CD4-positive, alpha-beta T cell (primary cell): ENCODE data around the gene LRIG1. TPM values are rescaled to one million over a fixed set of nuclear protein-coding genes. Genes with fewer than 3 reads are reported as not detected.

Experiments used
- ATAC-seq: fragments of 200-7000 bp; cut with Tn5 transposase; one replicate; pipeline ENCODE4 v1.10.0; 2022; ENCODE audit warnings: mild to moderate bottlenecking; ENCODE audit not compliant: poor library complexity
- CTCF ChIA-PET: fragments of 350-600 bp; sonication (Branson Sonifier 250); formaldehyde crosslinking; loops from one replicate; lab custom pipeline; 2021; ENCODE audit warnings: antibody characterized with exemption, inconsistent platforms; lab: Charles Lee
- POLR2A ChIA-PET: fragments of 350-600 bp; sonication (Branson Sonifier 250); formaldehyde crosslinking; loops from one replicate; lab custom pipeline; 2021; ENCODE audit warnings: antibody characterized with exemption, inconsistent platforms; lab: Charles Lee
- DNase-seq, 14 experiments: peaks; one replicate each; pipeline ENCODE4 v3.0.0-alpha.2; 2013 to 2020; ENCODE audit warnings: mixed read lengths in 2 of 14
- H3K27ac ChIP-seq, 2 donors: one replicate each; pipeline versions ENCODE4 v1.5.1 to v1.7.0; 2013; ENCODE audit warnings: low read length in 2 of 2, low read depth in 1 of 2, mild to moderate bottlenecking in 1 of 2
- H3K27me3 ChIP-seq, 2 experiments: 1 replicate in 1 of 2; 2 replicates in 1 of 2; pipeline versions ENCODE4 v1.6.1 to v1.7.0; 2013; ENCODE audit warnings: low read length in 2 of 2, control low read depth in 1 of 2, mild to moderate bottlenecking in 1 of 2, moderate library complexity in 1 of 2; ENCODE audit not compliant: insufficient read depth in 2 of 2, control insufficient read depth in 1 of 2
- H3K36me3 ChIP-seq: one replicate; pipeline ENCODE4 v1.6.1; 2013; ENCODE audit warnings: low read length, control low read depth; ENCODE audit not compliant: insufficient read depth
- H3K4me1 ChIP-seq: one replicate; pipeline ENCODE4 v1.6.1; 2013; ENCODE audit warnings: low read length, control low read depth; ENCODE audit not compliant: insufficient read depth
- H3K4me3 ChIP-seq: one replicate; pipeline ENCODE4 v1.5.1; 2013; ENCODE audit warnings: mild to moderate bottlenecking, low read length, moderate library complexity
- H3K9me3 ChIP-seq, 2 experiments: 1 replicate in 1 of 2; 2 replicates in 1 of 2; pipeline versions ENCODE4 v1.6.1 to v1.7.0; 2013; ENCODE audit warnings: low read length in 2 of 2, mild to moderate bottlenecking in 2 of 2, control low read depth in 1 of 2, moderate library complexity in 1 of 2; ENCODE audit not compliant: control insufficient read depth in 1 of 2, insufficient read depth in 1 of 2
- H3K27ac Mint-ChIP-seq: one replicate; pipeline ENCODE4 v1.8.0; 2020; ENCODE audit warnings: mixed read lengths
- H3K27me3 Mint-ChIP-seq: one replicate; pipeline ENCODE4 v1.8.0; 2021; ENCODE audit warnings: mixed read lengths
- H3K36me3 Mint-ChIP-seq: one replicate; pipeline ENCODE4 v1.8.0; 2021; ENCODE audit warnings: low read depth, mixed read lengths
- H3K4me1 Mint-ChIP-seq: one replicate; pipeline ENCODE4 v1.8.0; 2021; ENCODE audit warnings: low read depth, mixed read lengths
- H3K4me3 Mint-ChIP-seq: one replicate; pipeline ENCODE4 v1.8.0; 2020; ENCODE audit warnings: mild to moderate bottlenecking, mixed read lengths
- H3K9me3 Mint-ChIP-seq: one replicate; pipeline ENCODE4 v1.8.0; 2020; ENCODE audit warnings: mixed read lengths
- CTCF ChIP-seq: fragments of 200-600 bp; IDR thresholded peaks from one replicate; pipeline ENCODE4 v1.8.0; 2022; ENCODE audit warnings: antibody characterized with exemption, mild to moderate bottlenecking
- intact Hi-C, 2 experiments: fragments of 100-400 bp; cut with DNase I in 1 of 2; cut with micrococcal nuclease in 1 of 2; formaldehyde crosslinking; loops; one replicate each; pipeline versions ENCODE4 v1.15.1 to v1.9.0; 2023 to 2025; cut with DNase I, micrococcal nuclease
- total RNA-seq, 174 experiments: library from RNA in 2 of 174; stranded (reverse) in 2 of 174; gene quantifications; one replicate each; pipeline ENCODE4 v1.2.3 and lab custom pipeline; 2021 to 2026

Gene LRIG1
- total RNA-seq, 2 experiments from 2014 or later: 30.1 to 33.1 TPM

DNA sequence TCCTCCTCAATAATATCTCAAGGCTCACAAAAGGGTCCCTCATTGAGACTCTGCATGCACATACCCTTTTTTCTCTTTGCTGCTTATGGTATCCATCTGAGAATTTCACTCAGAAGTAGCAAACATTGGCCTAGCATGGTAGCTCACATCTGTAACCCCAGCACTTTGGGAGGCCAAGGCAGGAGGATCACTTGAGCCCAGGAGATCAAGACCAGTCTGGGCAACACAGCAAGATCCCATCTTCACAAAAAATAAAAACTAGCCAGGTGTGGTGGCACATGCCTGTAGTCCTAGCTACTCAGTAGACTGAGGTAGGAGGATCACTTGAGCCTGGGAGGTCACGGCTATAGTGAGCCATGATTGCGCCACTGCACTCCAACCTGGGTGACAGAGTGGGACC, 11.7 kb downstream of the LRIG1 start:
- POLR2A ChIA-PET: no interaction called here
- Mint-ChIP-seq H3K27me3 (no peaks in the 10 kb centered on the region), H3K4me1 (peaks cover 86% of the 10 kb centered on the region), H3K4me3 (peak overlapping the region; percentile 68), H3K36me3 (no peaks in the 10 kb centered on the region), H3K9me3 (no peaks in the 10 kb centered on the region), H3K27ac (peak overlapping the region; percentile 84)
- H3K27me3 ChIP-seq: no peaks in the 10 kb centered on the region
- H3K4me3 ChIP-seq: no peak overlapping the region
- ATAC-seq (no peak), DNase-seq (no peak)
- intact Hi-C loops: no loop called here
- no peaks in the 10 kb centered on the region for H3K9me3 ChIP-seq
- CTCF ChIA-PET: no interaction called here
- H3K27ac ChIP-seq: peak overlapping the region; percentile 15 to 20
- H3K4me1 ChIP-seq: peaks cover 68% of the 10 kb centered on the region
- no peak for TF ChIP-seq CTCF
- no peaks in the 10 kb centered on the region for H3K36me3 ChIP-seq

- intact Hi-C loops: no loop called here
- CTCF ChIA-PET: no interaction called here
- POLR2A ChIA-PET: no interaction called here
- Histone ChIP-seq H3K36me3 (no peaks in the 10 kb centered on the region), H3K9me3 (no peaks in the 10 kb centered on the region), H3K4me1 (peaks cover 69% of the 10 kb centered on the region), H3K4me3 (no peak overlapping the region), H3K27ac (peak overlapping the region; percentile 15 to 20), H3K27me3 (no peaks in the 10 kb centered on the region)
- Mint-ChIP-seq H3K4me3 (peak overlapping the region; percentile 21), H3K27me3 (no peaks in the 10 kb centered on the region), H3K27ac (peak overlapping the region; percentile 84), H3K9me3 (no peaks in the 10 kb centered on the region), H3K36me3 (no peaks in the 10 kb centered on the region), H3K4me1 (peaks cover 87% of the 10 kb centered on the region)
- DNase-seq (peak in 1 of 14 experiments; percentile 30), ATAC-seq (peak; percentile 32)
- TF ChIP-seq CTCF: no peak
These were observed 12.3 kb downstream of the LRIG1 start for GRCh38 chr3:66488492-66488891.

DNA sequence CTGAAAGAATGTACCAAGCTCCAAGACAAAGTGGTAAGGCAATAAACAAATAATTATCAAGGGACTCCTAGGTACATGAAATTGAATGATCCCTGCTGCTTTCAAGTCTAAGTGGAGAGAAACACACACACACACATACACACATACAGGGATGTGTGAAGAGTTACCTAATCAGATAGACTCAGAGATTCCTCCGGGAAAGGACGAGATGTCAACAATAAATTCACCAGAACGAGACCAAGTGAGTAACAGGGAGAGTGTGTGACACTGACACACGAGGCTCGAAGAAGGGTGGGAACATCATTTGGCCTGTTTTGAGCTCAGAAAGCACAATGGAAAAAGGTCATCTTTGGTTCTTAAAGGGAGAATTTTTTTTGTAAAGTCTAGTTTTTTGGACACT, 13.4 kb downstream of the LRIG1 start:
- Histone ChIP-seq H3K27ac (no peak overlapping the region), H3K27me3 (no peaks in the 10 kb centered on the region), H3K36me3 (no peaks in the 10 kb centered on the region), H3K4me1 (peaks cover 67% of the 10 kb centered on the region), H3K9me3 (no peaks in the 10 kb centered on the region), H3K4me3 (no peak overlapping the region)
- no peak for ATAC-seq
- no peaks in the 10 kb centered on the region for H3K27me3 Mint-ChIP-seq
- ChIA-PET CTCF (no interaction called here), POLR2A (no interaction called here)
- H3K27ac Mint-ChIP-seq: peak overlapping the region; percentile 46
- DNase-seq: no peak
- no peaks in the 10 kb centered on the region for H3K36me3 Mint-ChIP-seq
- no peak overlapping the region for H3K4me3 Mint-ChIP-seq
- no peak for TF ChIP-seq CTCF
- no peaks in the 10 kb centered on the region for H3K9me3 Mint-ChIP-seq
- peaks cover 85% of the 10 kb centered on the region for H3K4me1 Mint-ChIP-seq
- intact Hi-C loops: no loop called here
